Measurements from ENCODE around the gene RAVER2. TPM values are rescaled to one million over a fixed set of nuclear protein-coding genes. Genes with fewer than 3 reads are reported as not detected.
A peak's percentile ranks its signal among the peaks of the same experiment; 100 is the strongest.

The RAVER2 gene
- polyA plus RNA-seq, 3 donors = 0.38 to 1.3 (median 0.69) TPM

DNA sequence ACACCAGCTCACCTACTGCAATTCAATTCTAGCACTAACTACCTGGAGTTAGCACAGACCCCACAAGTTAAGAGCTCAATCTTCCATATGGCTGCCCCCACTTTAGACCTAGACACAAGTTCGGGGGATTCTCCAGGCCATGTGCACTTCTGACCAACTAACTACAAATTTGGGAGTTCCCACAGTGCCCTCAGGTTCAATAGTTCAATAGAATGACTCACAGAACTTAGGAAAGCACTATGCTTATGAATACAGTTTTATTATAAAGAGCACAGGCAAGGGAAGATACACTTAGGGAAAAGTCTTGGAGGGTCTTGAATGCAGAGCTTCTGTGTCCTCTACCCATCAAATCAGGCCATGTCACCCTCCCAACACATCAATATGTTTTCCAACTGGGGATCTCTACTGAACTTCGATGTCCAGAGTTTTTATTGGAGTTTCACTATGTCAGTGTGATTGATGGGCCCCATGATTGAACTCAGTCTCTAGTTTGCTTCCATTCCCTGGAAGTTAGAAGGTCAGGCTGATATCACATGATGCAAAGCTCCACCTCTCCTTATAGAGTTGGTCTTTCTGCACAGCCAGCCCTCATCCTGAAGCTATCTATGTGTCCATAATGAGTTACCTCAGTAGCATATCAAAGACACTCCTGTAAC lies 46.1 kb downstream of the RAVER2 start:
- Histone ChIP-seq H2AFZ (ENCODE audit: insufficient read depth, low read depth, low read length, poor library complexity, severe bottlenecking) (no peak overlapping the region), H3K36me3 (replicated peaks in 1 of 2; ENCODE audit: control insufficient read depth in 1 of 2, insufficient read depth in 2 of 2, low read length in 2 of 2) (peaks cover 3 to 8% of the 10 kb centered on the region in 2 donors), H3K4me1 (ENCODE audit: control insufficient read depth in 1 of 2, insufficient read depth in 2 of 2, low read length in 2 of 2) (peaks cover 2 to 5% of the 10 kb centered on the region in 2 donors), H3K27me3 (ENCODE audit: control insufficient read depth in 2 of 2, insufficient read depth in 2 of 2, low read length in 2 of 2) (no peaks in the 10 kb centered on the region), H4K20me1 (ENCODE audit: insufficient read depth, low read length) (no peaks in the 10 kb centered on the region), H3K9ac (ENCODE audit: insufficient read depth, low read length, poor library complexity, severe bottlenecking) (no peak overlapping the region), H3K4me3 (replicated peaks in 1 of 3; ENCODE audit: low read depth in 2 of 3, low read length in 3 of 3) (no peak overlapping the region), H3K79me2 (ENCODE audit: insufficient read depth, low read length) (no peaks in the 10 kb centered on the region), H3K9me3 (replicated peaks in 1 of 2; ENCODE audit: control insufficient read depth in 1 of 2, insufficient read depth in 1 of 2, low read length in 2 of 2) (peaks cover 8 to 14% of the 10 kb centered on the region in 2 donors), H3K4me2 (replicated peaks; ENCODE audit: extremely low read depth, low read length, poor library complexity, severe bottlenecking) (no peak overlapping the region), H3K27ac (ENCODE audit: low read depth in 1 of 2, low read length in 2 of 2) (no peak overlapping the region)
- H3K4me1 Mint-ChIP-seq = peaks cover 3% of the 10 kb centered on the region
- H3K9me3 Mint-ChIP-seq = peaks cover 5 to 17% (median 10%) of the 10 kb centered on the region in 7 donors
- intact Hi-C loops (cut with micrococcal nuclease) = no loop called here
- DNase-seq = peak in 1 of 3 donors; percentile 20
- peaks cover 0 to 2% (median 0%) of the 10 kb centered on the region in 3 donors for H3K27me3 Mint-ChIP-seq (ENCODE audit: low read depth in 3 of 3)
- H3K36me3 Mint-ChIP-seq = peaks cover 0 to 6% of the 10 kb centered on the region in 2 donors
- no peak overlapping the region for H3K4me3 Mint-ChIP-seq
- TF ChIP-seq, protein P1, sequence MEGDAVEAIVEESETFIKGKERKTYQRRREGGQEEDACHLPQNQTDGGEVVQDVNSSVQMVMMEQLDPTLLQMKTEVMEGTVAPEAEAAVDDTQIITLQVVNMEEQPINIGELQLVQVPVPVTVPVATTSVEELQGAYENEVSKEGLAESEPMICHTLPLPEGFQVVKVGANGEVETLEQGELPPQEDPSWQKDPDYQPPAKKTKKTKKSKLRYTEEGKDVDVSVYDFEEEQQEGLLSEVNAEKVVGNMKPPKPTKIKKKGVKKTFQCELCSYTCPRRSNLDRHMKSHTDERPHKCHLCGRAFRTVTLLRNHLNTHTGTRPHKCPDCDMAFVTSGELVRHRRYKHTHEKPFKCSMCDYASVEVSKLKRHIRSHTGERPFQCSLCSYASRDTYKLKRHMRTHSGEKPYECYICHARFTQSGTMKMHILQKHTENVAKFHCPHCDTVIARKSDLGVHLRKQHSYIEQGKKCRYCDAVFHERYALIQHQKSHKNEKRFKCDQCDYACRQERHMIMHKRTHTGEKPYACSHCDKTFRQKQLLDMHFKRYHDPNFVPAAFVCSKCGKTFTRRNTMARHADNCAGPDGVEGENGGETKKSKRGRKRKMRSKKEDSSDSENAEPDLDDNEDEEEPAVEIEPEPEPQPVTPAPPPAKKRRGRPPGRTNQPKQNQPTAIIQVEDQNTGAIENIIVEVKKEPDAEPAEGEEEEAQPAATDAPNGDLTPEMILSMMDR (IDR thresholded peaks at IDR 0.05) = no peak
- no peak overlapping the region for H3K27ac Mint-ChIP-seq
- no CpG with 5 or more reads among the region's 2 CpGs for WGBS (ENCODE audit: insufficient coverage)

GRCh38 chr1:64798872-64799271 lies 54.0 kb downstream of the RAVER2 start:
- no peaks in the 10 kb centered on the region for H3K36me3 ChIP-seq (replicated peaks in 1 of 2; ENCODE audit: control insufficient read depth in 1 of 2, insufficient read depth in 2 of 2, low read length in 2 of 2)
- H4K20me1 ChIP-seq (ENCODE audit: insufficient read depth, low read length) = no peaks in the 10 kb centered on the region
- Mint-ChIP-seq H3K36me3 (peaks cover 3 to 10% of the 10 kb centered on the region in 2 donors), H3K27ac (no peak overlapping the region), H3K9me3 (peaks cover 0 to 3% (median 0%) of the 10 kb centered on the region in 7 donors), H3K4me1 (no peaks in the 10 kb centered on the region), H3K27me3 (ENCODE audit: low read depth in 3 of 3) (no peaks in the 10 kb centered on the region), H3K4me3 (no peak overlapping the region)
- no peaks in the 10 kb centered on the region for H3K79me2 ChIP-seq (ENCODE audit: insufficient read depth, low read length)
- no peaks in the 10 kb centered on the region for H3K4me1 ChIP-seq (ENCODE audit: control insufficient read depth in 1 of 2, insufficient read depth in 2 of 2, low read length in 2 of 2)
- intact Hi-C loops (cut with micrococcal nuclease) = no loop called here
- no peak overlapping the region for H3K4me3 ChIP-seq (replicated peaks in 1 of 3; ENCODE audit: low read depth in 2 of 3, low read length in 3 of 3)
- no peak overlapping the region for H2AFZ ChIP-seq (ENCODE audit: insufficient read depth, low read depth, low read length, poor library complexity, severe bottlenecking)
- H3K9me3 ChIP-seq (replicated peaks in 1 of 2; ENCODE audit: control insufficient read depth in 1 of 2, insufficient read depth in 1 of 2, low read length in 2 of 2) = no peaks in the 10 kb centered on the region
- TF ChIP-seq, protein P1 (IDR thresholded peaks at IDR 0.05) = no peak
- no peak overlapping the region for H3K9ac ChIP-seq (ENCODE audit: insufficient read depth, low read length, poor library complexity, severe bottlenecking)
- no peak for DNase-seq
- H3K27me3 ChIP-seq (ENCODE audit: control insufficient read depth in 2 of 2, insufficient read depth in 2 of 2, low read length in 2 of 2) = no peaks in the 10 kb centered on the region
- no peak overlapping the region for H3K27ac ChIP-seq (ENCODE audit: low read depth in 1 of 2, low read length in 2 of 2)
- no peak overlapping the region for H3K4me2 ChIP-seq (replicated peaks; ENCODE audit: extremely low read depth, low read length, poor library complexity, severe bottlenecking)

Measured in CD14-positive monocyte (primary cell).